ENCODE measurements around the gene CIAO2B. TPM values are rescaled to one million over a fixed set of nuclear protein-coding genes. Genes with fewer than 3 reads are reported as not detected.

The CIAO2B gene
- polyA plus RNA-seq, 1 experiment, result 171 TPM

DNA sequence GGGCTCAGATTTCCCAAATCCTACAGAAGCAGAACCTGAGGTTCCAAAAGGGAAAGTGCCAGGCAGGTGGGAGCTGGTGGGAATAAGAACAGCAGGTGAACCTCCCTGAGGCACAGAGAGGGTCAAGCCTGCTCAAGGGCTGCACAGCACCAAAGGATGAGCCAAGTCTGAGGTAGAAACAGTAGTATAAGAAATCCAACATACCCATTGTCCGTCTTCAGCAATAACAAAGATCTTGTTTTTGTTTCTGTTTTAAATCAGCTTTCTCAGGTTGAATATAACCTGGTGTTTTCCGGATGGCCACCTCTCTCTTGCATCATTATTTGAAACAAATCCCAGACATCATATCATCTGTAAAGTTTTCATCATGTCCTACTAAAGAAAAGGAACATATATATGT is 16.2 kb upstream of the CIAO2B start:
- DNase-seq (ENCODE audit: low read depth), result no peak
- ChIA-PET POLR2A (no interaction called here), CTCF (interaction anchor here (1.0 to 2.5 kb wide), 5 partner anchors 11 to 209 kb away, joined by 3 to 8 read pairs (median 3); partner anchors contain the start of genes FBXL8 and TRADD)
- no peak overlapping the region for H3K4me3 ChIP-seq (ENCODE audit: low read depth, low read length)
- peaks cover 7% of the 10 kb centered on the region for H3K27me3 ChIP-seq (ENCODE audit: control insufficient read depth, insufficient read depth, low read length)
- no peak for TF ChIP-seq CTCF (IDR thresholded peaks at IDR 0.05; ENCODE audit: insufficient read depth, low read depth, low read length)
- no peaks in the 10 kb centered on the region for H3K36me3 ChIP-seq (ENCODE audit: control insufficient read depth, insufficient read depth, low read length)

DNA sequence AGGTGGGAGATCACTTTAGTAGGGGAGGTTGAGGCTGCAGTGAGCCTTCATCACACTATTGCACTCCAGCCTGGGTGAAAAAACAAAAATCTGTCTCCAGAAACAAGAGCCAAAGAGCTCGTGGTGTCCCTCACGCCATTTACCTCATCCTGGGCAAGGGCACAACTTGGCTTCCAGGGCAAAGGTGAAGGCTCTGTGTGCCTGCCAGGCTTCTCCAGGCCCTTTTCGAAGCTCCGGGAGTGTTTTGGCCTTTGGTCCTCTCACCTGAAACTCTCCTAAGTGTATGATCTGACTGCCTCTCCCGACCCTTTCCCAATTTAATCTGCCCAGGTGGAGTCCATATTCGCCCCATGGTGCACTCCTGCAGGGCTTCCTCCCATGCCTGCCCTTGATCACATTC is 15.3 kb upstream of the CIAO2B start:
- Histone ChIP-seq H3K4me3 (ENCODE audit: low read depth, low read length) (no peak overlapping the region), H3K36me3 (ENCODE audit: control insufficient read depth, insufficient read depth, low read length) (no peaks in the 10 kb centered on the region), H3K27me3 (ENCODE audit: control insufficient read depth, insufficient read depth, low read length) (peaks cover 7% of the 10 kb centered on the region)
- ChIA-PET POLR2A (no interaction called here), CTCF (interaction anchor here (1.0 to 2.5 kb wide), 6 partner anchors 10 to 210 kb away, joined by 3 to 8 read pairs (median 4); partner anchors contain the start of genes FBXL8 and TRADD)
- DNase-seq (ENCODE audit: low read depth), result no peak
- TF ChIP-seq CTCF (IDR thresholded peaks at IDR 0.05; ENCODE audit: insufficient read depth, low read depth, low read length), result no peak

- no peaks in the 10 kb centered on the region for H3K36me3 ChIP-seq (ENCODE audit: control insufficient read depth, insufficient read depth, low read length)
- CTCF ChIA-PET, result interaction anchor here (1.5 to 2.5 kb wide), 3 partner anchors 53 to 206 kb away, joined by 4 to 8 read pairs (median 6); no protein-coding TSS in a partner anchor
- POLR2A ChIA-PET, result no interaction called here
- no peak for TF ChIP-seq CTCF (IDR thresholded peaks at IDR 0.05; ENCODE audit: insufficient read depth, low read depth, low read length)
- DNase-seq (ENCODE audit: low read depth), result no peak
- peak overlapping the region; percentile 44; the same call in 1 of the 2 replicates for H3K4me3 ChIP-seq (ENCODE audit: low read depth, low read length)
- H3K27me3 ChIP-seq (ENCODE audit: control insufficient read depth, insufficient read depth, low read length), result peaks cover 7% of the 10 kb centered on the region
Observed at GRCh38 chr16:66948837-66949225, 14.6 kb upstream of the CIAO2B start.

DNA sequence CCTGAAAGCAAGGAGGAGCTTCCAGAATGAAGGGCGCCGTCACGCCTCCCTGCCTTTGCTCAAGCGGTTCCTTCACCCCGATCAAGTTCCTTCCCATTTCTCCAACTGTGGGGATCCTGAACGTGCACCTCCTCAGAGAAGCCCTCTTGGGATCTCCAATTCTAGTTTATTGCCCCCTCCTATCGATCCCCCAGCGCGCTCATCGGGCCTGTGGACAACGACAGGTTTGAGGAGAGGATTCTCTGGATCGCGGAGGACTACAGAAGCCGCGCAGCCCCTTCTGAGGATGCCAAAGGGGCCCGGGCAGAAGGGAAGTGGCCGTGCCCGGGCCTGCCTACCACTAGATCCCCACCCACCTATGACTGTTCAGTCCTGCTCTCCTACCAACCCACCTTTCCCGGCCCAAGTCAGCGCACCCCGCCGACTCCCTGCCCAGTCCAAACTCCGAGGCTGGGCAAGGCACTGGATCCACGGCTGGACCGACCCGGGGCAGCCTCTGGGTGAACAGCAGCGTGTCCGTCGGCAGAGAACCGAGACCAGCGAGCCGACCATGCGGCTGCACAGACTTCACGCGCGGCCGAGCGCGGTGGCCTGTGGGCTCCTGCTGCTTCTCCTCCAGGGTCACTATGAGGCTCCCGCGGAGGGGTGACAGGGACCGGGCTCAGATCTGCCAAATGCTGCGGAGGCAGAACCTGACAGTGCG is 14.1 kb upstream of the CIAO2B start:
- POLR2A ChIA-PET, result no interaction called here
- Histone ChIP-seq H3K4me3 (ENCODE audit: low read depth, low read length) (peak overlapping the region; percentile 44), H3K36me3 (ENCODE audit: control insufficient read depth, insufficient read depth, low read length) (no peaks in the 10 kb centered on the region; the same call in 1 of the 2 replicates), H3K27me3 (ENCODE audit: control insufficient read depth, insufficient read depth, low read length) (peaks cover 7% of the 10 kb centered on the region)
- no peak for DNase-seq (ENCODE audit: low read depth)
- no peak for TF ChIP-seq CTCF (IDR thresholded peaks at IDR 0.05; ENCODE audit: insufficient read depth, low read depth, low read length)
- CTCF ChIA-PET, result interaction anchor here (0.9 to 1.8 kb wide), 6 partner anchors 10 to 207 kb away, joined by 3 to 10 read pairs (median 4); no protein-coding TSS in a partner anchor

DNA sequence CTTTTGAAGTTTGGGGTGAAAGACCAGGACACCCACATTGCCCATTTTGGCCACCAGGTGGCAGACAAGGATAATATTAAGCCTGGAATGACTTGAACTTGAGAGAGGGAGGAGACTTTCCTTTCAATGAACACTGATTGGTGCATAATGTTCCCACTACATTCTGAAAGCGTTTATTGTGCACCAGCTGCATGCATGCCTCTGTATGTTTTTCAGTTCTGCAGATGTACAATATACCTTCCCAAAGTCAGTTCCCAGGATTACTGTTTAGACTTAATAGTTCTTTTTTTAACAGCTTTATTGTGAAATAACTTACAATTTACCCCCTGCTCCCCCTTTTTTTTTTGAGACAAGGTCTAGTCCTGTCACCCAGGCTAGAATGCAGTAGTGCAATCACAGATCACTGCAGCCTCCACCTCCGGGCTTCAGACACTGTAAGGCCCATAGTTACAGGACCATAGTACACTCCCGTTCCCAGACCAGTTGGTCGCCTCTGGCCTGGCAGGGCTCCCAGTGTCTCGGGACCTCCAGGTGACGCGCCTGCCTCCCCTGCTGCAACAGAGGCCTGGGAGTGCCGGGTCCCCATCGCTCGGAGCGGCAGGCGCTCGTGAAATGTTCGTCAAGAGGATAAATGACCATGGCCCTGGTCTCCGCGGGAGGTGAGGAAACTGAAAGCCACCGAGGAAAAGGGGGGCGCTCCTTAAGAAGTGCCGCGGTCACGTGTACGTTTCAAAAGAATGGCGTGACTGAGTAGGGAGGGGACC is 13.3 kb upstream of the CIAO2B start:
- peak; percentile 52 for DNase-seq (ENCODE audit: low read depth)
- peaks cover 6% of the 10 kb centered on the region for H3K36me3 ChIP-seq (ENCODE audit: control insufficient read depth, insufficient read depth, low read length)
- peaks cover 7% of the 10 kb centered on the region for H3K27me3 ChIP-seq (ENCODE audit: control insufficient read depth, insufficient read depth, low read length)
- peak overlapping the region; percentile 44 for H3K4me3 ChIP-seq (ENCODE audit: low read depth, low read length)
- peak; percentile 84 for TF ChIP-seq CTCF (IDR thresholded peaks at IDR 0.05; ENCODE audit: insufficient read depth, low read depth, low read length)
- CTCF ChIA-PET, result interaction anchor here (0.6 to 1.8 kb wide), 8 partner anchors 10 to 208 kb away, joined by 3 to 10 read pairs (median 4); partner anchors contain the start of gene CES3
- POLR2A ChIA-PET, result interaction anchor here (0.6 kb wide), 1 partner anchor 1580 kb away, joined by 4 read pairs; no protein-coding TSS in a partner anchor
